ENCODE measurements around the gene VARS1.
"Not testable (repeated sequence)": the region's sequence is repeated elsewhere in the genome, so short reads cannot be mapped to it uniquely, and the experiment has no call there.

The VARS1 gene

DNA sequence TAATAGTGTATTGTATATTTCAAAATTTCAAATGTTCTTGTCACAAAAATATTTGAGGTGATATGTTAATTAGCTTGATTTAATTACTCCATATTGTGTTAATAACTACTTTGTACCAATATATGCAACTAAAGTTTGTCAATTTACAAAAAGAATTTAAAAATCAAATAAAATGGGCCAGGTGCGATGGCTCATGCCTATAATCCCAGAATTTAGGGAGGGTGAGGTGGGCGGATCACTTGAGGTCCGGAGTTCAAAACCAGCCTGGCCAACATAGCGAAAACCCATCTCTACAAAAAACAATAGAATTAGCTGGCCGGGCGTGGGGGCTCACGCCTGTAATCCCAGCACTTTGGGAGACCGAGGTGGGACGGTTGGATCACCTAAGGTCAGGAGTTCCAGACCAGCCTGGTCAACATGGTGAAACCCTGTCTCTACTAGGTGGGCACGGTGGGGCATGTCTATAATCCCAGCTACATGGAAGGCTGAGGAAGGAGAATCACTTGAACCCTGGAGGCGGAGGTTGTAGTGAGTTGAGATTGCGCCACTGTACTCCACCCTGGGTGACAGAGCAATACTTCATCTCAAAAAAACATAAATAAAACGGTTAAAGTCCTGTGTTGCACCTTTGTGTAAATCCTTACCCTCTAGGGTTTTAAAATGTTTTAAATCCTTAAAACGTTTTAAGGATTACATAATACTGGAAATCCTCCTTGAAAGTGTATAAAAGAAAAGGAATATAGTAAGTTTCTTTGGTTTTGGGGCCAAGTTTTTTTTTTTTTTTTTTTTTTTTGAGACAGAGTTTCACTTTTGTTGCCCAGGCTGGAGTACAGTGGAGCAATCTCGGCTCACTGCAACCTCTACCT is 36.0 kb upstream of the VARS1 start:
- Histone ChIP-seq H3K9me3 (ENCODE audit: control insufficient read depth, low read length) (no peaks in the 10 kb centered on the region), H3K4me3 (ENCODE audit: low read length) (no peak overlapping the region), H3K4me1 (ENCODE audit: control insufficient read depth, insufficient read depth, low read length) (peaks cover 27% of the 10 kb centered on the region), H3K27me3 (ENCODE audit: control insufficient read depth, insufficient read depth, low read length) (no peaks in the 10 kb centered on the region), H3K36me3 (ENCODE audit: control insufficient read depth, insufficient read depth, low read length) (no peaks in the 10 kb centered on the region), H3K9ac (ENCODE audit: low read length) (peak overlapping the region; percentile 34)

DNA sequence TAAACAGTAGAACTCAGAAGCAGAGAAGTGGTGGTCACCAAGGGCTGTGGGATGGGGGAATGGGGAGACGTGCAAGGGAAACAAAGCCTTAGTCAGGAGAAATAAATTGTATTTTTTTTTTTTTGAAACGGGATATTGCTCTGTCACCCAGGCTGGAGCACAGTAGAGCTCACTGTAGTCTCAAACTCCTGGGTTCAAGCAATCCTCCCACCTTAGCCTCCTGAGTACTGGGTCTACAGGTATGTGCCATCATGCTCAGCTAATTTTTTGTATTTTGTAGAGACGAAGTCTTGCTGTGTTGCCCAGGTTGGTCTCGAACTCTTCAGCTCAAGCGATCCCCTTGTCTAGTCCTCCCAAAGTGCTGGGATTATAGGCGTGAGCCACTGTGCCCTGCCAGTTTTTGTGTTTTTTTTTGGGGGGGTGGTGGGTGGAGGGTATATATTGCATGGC is 35.4 kb upstream of the VARS1 start:
- H3K4me1 ChIP-seq (ENCODE audit: control insufficient read depth, insufficient read depth, low read length) = peaks cover 27% of the 10 kb centered on the region
- H3K4me3 ChIP-seq (ENCODE audit: low read length) = peak overlapping the region; percentile 18
- H3K9me3 ChIP-seq (ENCODE audit: control insufficient read depth, low read length) = no peaks in the 10 kb centered on the region
- no peaks in the 10 kb centered on the region for H3K36me3 ChIP-seq (ENCODE audit: control insufficient read depth, insufficient read depth, low read length)
- H3K27me3 ChIP-seq (ENCODE audit: control insufficient read depth, insufficient read depth, low read length) = no peaks in the 10 kb centered on the region
- H3K9ac ChIP-seq (ENCODE audit: low read length) = peak overlapping the region; percentile 59

- Histone ChIP-seq H3K9me3 (ENCODE audit: control insufficient read depth, low read length) (no peaks in the 10 kb centered on the region), H3K9ac (ENCODE audit: low read length) (peak overlapping the region; percentile 59), H3K36me3 (ENCODE audit: control insufficient read depth, insufficient read depth, low read length) (no peaks in the 10 kb centered on the region), H3K4me1 (ENCODE audit: control insufficient read depth, insufficient read depth, low read length) (peaks cover 36% of the 10 kb centered on the region), H3K27me3 (ENCODE audit: control insufficient read depth, insufficient read depth, low read length) (no peaks in the 10 kb centered on the region), H3K4me3 (ENCODE audit: low read length) (peak overlapping the region; percentile 70)
Observed at GRCh38 chr6:31829633-31830283, 34.2 kb upstream of the VARS1 start.

DNA sequence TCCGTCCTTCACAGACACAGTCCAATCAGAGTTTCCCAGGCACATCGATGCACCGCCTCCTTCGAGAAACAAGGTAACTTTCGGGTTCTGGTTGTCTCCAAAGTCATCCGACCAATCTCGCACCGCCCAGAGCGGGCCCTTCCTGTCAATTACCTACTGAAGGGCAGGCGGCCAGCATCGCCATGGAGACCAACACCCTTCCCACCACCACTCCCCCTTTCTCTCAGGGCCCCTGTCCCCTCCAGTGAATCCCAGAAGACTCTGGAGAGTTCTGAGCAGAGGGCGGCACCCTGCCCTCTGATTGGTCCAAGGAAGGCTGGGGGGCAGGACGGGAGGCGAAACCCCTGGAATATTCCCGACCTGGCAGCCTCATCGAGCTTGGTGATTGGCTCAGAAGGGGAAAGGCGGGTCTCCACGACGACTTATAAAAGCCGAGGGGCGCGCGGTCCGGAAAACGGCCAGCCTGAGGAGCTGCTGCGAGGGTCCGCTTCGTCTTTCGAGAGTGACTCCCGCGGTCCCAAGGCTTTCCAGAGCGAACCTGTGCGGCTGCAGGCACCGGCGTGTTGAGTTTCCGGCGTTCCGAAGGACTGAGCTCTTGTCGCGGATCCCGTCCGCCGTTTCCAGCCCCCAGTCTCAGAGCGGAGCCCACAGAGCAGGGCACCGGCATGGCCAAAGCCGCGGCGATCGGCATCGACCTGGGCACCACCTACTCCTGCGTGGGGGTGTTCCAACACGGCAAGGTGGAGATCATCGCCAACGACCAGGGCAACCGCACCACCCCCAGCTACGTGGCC is 31.9 kb upstream of the VARS1 start, which contains the start of gene HSPA1B:
Gene HSPA1B (plus strand): TSS at position 453 of the 794 bp plus-strand sequence. CDS start 213 bp downstream, at position 666.
- Histone ChIP-seq H3K27me3 (ENCODE audit: control insufficient read depth, insufficient read depth, low read length) (no peaks in the 10 kb centered on the region), H3K36me3 (ENCODE audit: control insufficient read depth, insufficient read depth, low read length) (no peaks in the 10 kb centered on the region), H3K9ac (ENCODE audit: low read length) (peak within 1 kb of the TSS; percentile 94), H3K9me3 (ENCODE audit: control insufficient read depth, low read length) (no peaks in the 10 kb centered on the region), H3K4me1 (ENCODE audit: control insufficient read depth, insufficient read depth, low read length) (peaks cover 44% of the 10 kb centered on the region), H3K4me3 (ENCODE audit: low read length) (peak within 1 kb of the TSS; percentile 87)

DNA sequence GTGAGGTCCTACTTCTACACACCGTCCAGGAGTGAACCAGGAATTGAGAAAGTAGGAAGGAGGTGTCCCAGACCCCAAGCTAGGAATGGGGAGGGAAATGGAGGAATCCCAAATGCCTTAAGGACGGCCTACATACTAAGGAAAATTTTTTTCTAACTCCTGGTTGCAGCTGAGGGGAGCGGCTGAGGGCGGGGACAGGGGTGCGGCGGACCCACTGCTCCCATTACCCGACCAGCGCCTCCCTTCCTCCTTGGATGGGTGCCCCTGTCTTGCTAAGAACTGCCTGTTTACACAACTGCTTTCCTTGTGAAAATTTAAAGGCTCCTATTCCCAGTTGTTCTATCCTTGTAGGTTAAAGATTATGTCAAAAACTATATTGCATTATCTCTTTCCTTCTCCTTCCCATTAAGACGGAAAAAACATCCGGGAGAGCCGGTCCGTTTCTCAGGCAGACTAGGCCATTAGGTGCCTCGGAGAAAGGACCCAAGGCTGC is 31.3 kb upstream of the VARS1 start:
- no peaks in the 10 kb centered on the region for H3K36me3 ChIP-seq (ENCODE audit: control insufficient read depth, insufficient read depth, low read length)
- H3K4me1 ChIP-seq (ENCODE audit: control insufficient read depth, insufficient read depth, low read length) = peaks cover 47% of the 10 kb centered on the region
- no peaks in the 10 kb centered on the region for H3K27me3 ChIP-seq (ENCODE audit: control insufficient read depth, insufficient read depth, low read length)
- peak overlapping the region; percentile 94 for H3K9ac ChIP-seq (ENCODE audit: low read length)
- H3K9me3 ChIP-seq (ENCODE audit: control insufficient read depth, low read length) = no peaks in the 10 kb centered on the region
- peak overlapping the region; percentile 64 for H3K4me3 ChIP-seq (ENCODE audit: low read length)

- Histone ChIP-seq H3K27me3 (ENCODE audit: control insufficient read depth, insufficient read depth, low read length) (no peaks in the 10 kb centered on the region), H3K9ac (ENCODE audit: low read length) (peak overlapping the region; percentile 11), H3K4me1 (ENCODE audit: control insufficient read depth, insufficient read depth, low read length) (peaks cover 48% of the 10 kb centered on the region), H3K9me3 (ENCODE audit: control insufficient read depth, low read length) (no peaks in the 10 kb centered on the region), H3K36me3 (ENCODE audit: control insufficient read depth, insufficient read depth, low read length) (no peaks in the 10 kb centered on the region), H3K4me3 (ENCODE audit: low read length) (no peak overlapping the region)
Observed at GRCh38 chr6:31825553-31825952, 30.0 kb upstream of the VARS1 start.

GRCh38 chr6:31823592-31824196 is 28.1 kb upstream of the VARS1 start:
- H3K4me3 ChIP-seq (ENCODE audit: low read length); H3K36me3 ChIP-seq (ENCODE audit: control insufficient read depth, insufficient read depth, low read length); H3K9me3 ChIP-seq (ENCODE audit: control insufficient read depth, low read length); H3K27me3 ChIP-seq (ENCODE audit: control insufficient read depth, insufficient read depth, low read length): not testable (repeated sequence)
- Histone ChIP-seq H3K9ac (ENCODE audit: low read length) (peak overlapping the region; percentile 91), H3K4me1 (ENCODE audit: control insufficient read depth, insufficient read depth, low read length) (peaks cover 56% of the 10 kb centered on the region)

GRCh38 chr6:31822036-31822821 is 26.7 kb upstream of the VARS1 start:
- H3K36me3 ChIP-seq (ENCODE audit: control insufficient read depth, insufficient read depth, low read length) = no peaks in the 10 kb centered on the region
- H3K4me1 ChIP-seq (ENCODE audit: control insufficient read depth, insufficient read depth, low read length) = peaks cover 65% of the 10 kb centered on the region
- H3K4me3 ChIP-seq (ENCODE audit: low read length) = peak overlapping the region; percentile 71
- H3K9ac ChIP-seq (ENCODE audit: low read length) = peak overlapping the region; percentile 91
- H3K9me3 ChIP-seq (ENCODE audit: control insufficient read depth, low read length) = no peaks in the 10 kb centered on the region
- no peaks in the 10 kb centered on the region for H3K27me3 ChIP-seq (ENCODE audit: control insufficient read depth, insufficient read depth, low read length)

DNA sequence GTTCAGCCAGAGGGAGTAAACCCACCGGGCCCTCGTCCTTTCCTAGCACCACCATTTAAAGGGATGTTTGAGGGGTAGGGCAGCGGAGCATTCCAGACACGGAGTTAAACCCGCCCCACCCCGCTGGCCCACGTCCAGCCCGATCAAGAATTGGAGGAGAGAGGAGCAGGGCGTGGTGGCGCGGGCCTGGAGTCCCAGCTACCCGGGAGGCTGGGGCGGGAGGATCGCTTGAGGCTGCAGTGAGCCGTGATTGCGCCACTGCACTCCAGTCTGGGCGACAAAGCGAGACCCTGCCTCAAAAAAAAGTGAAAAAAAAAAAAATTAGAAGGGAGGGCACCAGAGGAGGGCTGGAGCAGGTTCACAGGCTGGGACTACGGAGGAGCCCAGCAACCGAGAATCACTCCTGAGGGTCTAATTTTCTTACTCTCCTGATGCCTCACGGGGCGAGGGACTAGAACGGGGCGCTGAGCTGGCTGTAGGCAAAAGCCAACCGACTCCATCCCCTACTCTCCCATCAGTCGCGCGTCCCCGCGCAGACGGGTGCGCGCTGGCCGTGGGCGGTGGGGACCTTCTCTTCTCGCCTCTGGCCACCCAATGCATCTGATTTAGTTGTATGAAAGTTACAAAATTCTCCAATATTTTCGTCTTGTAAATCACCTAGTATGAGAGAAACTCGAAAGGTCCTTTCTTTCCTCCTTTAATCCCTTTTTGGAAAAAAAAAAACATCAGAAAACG is 25.9 kb upstream of the VARS1 start:
- H3K27me3 ChIP-seq (ENCODE audit: control insufficient read depth, insufficient read depth, low read length) = no peaks in the 10 kb centered on the region
- H3K4me1 ChIP-seq (ENCODE audit: control insufficient read depth, insufficient read depth, low read length) = peaks cover 62% of the 10 kb centered on the region
- peak overlapping the region; percentile 82 for H3K9ac ChIP-seq (ENCODE audit: low read length)
- no peaks in the 10 kb centered on the region for H3K36me3 ChIP-seq (ENCODE audit: control insufficient read depth, insufficient read depth, low read length)
- H3K4me3 ChIP-seq (ENCODE audit: low read length) = peak overlapping the region; percentile 76
- no peaks in the 10 kb centered on the region for H3K9me3 ChIP-seq (ENCODE audit: control insufficient read depth, low read length)

- H3K4me3 ChIP-seq (ENCODE audit: low read length); H3K27me3 ChIP-seq (ENCODE audit: control insufficient read depth, insufficient read depth, low read length); H3K9me3 ChIP-seq (ENCODE audit: control insufficient read depth, low read length); H3K9ac ChIP-seq (ENCODE audit: low read length); H3K36me3 ChIP-seq (ENCODE audit: control insufficient read depth, insufficient read depth, low read length): not testable (repeated sequence)
- peaks cover 51% of the 10 kb centered on the region for H3K4me1 ChIP-seq (ENCODE audit: control insufficient read depth, insufficient read depth, low read length)
Observed at GRCh38 chr6:31820399-31820798, 24.8 kb upstream of the VARS1 start.

Data from mucosa of stomach (tissue), 1 donor.